Hematopoietic multipotent progenitor cell treated with erythropoietin and hydrocortisone succinate and interleukin-3 and kit ligand, for 4 days (in vitro differentiated cells): ENCODE results near the gene ABCA2.

Source experiments
- DNase-seq: peaks from one replicate; pipeline ENCODE4 v3.0.0-alpha.2; 2015

Gene ABCA2

DNA sequence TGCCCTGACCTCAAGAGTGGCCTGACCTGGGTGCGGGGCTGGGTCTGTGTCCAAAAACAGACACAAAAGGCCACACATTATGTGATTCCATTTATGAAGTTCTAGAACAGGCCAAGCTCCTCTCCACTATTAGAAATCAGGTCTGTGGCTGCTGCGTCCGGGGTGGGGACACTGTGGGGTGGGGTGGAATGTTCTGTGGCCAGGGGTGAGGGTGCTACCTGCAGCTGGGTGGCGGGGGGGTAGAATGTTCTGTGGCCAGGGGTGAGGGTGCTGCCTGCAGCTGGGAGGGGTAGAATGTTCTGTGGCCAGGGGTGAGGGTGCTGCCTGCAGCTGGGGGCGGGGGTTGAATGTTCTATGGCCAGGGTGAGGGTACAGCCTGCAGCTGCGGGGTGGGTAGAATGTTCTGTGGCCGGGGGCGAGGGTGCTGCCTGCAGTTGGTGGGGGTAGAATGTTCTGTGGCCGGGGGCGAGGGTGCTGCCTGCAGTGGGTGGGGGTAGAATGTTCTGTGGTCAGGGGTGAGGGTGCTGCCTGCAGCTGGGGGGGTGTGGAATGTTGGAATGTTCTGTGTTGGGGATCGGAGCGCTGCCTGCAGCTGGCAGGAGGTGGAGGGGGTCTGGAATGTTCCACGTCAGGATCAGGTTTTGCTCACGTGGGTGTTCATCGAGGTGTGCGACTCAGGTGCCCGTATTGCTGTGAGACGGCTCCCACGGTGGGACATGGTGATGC lies 67.7 kb downstream of the ABCA2 start:
- DNase-seq, result no peak

DNA sequence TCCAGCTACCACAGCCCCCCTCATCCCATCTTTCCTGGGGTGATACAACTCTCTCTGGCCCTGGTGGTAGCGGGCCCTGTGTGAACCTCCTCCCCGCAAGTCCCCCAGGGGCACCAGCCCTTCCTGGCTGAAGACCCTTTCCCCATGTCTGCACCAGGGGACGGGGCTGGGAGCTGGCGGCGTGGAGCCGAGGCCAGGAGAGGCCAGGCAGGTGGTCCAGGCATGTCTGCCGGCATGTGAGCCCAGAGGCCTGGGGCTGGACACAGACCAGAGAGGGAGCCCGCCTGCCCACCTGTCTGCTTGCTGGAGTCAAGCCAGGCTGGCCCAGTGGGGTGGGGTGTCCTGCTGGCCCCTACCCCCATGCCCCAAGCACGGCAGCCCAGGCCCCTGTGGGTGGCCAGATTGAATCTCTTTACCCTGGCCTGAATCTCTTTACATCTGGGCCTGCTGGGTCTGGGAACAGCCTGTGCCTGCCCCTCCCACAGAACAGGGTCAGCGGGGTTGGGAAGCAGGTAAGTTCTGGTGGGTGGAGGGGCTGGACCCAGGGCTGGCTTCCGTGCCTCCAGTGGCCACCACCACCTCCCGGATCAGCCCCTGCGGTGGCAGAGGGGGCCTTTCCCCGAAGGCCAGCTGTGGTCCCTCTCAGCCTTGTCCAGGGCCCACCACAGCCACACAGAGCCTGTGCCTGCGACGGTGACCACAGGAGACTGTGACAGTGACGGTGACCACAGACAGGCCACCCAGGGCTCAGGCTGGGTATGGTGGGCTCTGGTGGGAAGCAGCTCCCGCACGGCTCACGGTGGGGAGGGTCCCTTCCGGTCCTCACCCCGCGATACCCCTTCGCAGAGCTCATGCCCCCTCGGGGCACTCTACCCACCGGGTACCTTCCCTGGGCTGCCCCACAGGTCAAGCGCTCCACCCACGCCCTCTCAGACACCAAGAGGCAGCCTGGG lies 68.9 kb downstream of the ABCA2 start:
- DNase-seq, result no peak

DNA sequence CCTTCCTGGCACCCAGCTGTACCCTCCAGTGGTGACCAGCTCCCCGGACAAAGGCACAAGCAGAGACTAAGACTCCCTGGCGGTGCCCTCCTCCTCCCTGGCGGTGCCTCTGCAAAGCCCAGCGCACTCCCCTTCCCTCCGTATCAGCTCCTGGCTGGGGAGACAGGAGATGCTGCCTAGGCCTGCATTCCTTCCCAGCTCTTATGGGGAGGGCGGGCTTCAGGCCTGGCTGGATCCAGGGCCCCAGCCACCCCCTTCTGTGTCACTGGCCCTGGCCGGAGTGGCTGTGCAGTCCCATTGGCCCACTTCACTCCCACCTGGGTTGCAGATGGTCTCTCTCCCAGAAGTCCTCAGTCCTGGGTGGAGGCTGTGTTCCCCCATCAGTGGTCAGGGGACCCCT lies 69.6 kb downstream of the ABCA2 start:
- no peak for DNase-seq

DNA sequence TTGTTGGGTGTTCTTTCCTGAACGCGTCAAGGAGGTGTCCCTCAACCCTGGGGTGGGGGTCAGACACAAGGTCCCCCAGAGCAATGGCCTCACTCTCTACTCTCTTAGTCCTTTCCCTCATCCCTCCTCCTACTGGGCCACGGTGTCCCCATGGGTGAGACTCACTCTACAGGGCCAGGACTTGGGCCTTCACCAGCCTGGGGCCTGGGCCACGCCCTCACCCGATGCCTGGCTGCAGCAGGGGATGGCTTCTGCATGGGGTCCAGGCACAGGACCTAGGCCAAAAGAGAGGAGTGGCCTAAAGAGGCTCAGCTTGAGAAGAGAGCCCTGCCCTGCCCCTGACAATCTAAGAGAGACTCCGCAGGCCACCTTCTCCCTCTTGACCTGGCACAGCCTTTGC lies 70.1 kb downstream of the ABCA2 start:
- DNase-seq, result no peak

DNA sequence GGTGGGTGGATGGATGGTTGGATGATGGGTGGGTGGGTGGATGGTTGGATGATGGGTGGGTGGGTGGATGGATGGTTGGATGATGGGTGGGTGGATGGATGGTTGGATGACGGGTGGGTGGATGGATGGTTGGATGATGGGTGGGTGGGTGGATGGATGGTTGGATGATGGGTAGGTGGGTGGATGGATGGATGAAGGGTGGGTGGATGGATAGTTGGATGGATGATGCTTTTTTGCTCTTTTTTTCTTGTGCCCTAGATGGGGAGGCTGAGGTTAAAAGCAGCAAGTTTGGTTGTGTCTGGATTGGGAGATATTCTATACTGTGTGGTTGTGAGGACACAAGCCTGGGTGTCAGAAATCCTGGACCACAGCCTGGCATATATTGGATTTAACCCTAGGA lies 70.6 kb downstream of the ABCA2 start:
- DNase-seq, result no peak
